NCI-H526 (cell line): Measurements from ENCODE around the gene PAF1.
"Not testable (repeated sequence)": the region's sequence is repeated elsewhere in the genome, so short reads cannot be mapped to it uniquely, and the experiment has no call there.

Experiments
- DNase-seq, 2 experiments: peaks; one replicate each; lab custom pipeline; 2025; lab: John Stamatoyannopoulos, UW

PAF1 gene

DNA sequence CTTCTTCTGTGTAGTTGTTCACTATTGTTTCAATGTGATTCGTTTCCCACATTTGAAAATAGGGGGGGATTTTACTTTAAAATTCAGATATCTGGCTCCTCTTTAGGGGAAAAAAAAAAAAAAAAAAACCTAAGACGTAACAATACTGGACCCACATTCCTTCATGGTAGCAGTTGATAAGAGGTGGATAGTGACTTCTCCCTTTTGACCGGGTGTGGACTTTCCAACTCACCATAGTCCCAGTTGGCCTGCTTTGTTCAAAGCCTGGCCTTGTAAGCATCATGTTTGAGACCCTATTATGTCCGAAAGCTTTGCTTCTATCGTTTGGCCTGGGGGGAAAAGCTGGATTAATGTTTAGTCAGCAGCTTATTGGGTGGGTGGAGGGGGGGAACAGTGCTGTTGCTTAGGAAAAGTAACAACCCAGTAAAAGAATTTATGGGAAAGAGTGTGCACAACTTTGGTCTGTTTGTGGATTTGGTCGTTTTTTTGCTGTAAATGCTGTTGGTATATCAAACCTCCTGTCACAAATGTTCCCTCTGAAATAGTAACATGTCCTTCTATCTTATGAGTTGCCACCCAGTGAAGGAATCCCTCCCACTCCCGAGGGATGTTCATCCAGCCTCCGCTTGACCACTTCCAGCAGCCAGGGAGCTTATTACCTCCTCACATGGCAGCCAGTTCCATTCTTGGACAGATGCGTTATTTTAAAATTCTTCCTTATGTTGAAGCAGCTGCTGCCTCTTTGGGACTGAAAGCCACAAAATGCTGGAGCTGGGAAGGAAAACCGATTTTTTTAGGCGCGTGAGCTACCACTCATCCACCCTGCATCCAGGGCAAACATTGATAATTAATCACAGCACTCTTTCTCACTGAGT lies 38.3 kb downstream of the PAF1 start:
- DNase-seq: no peak

DNA sequence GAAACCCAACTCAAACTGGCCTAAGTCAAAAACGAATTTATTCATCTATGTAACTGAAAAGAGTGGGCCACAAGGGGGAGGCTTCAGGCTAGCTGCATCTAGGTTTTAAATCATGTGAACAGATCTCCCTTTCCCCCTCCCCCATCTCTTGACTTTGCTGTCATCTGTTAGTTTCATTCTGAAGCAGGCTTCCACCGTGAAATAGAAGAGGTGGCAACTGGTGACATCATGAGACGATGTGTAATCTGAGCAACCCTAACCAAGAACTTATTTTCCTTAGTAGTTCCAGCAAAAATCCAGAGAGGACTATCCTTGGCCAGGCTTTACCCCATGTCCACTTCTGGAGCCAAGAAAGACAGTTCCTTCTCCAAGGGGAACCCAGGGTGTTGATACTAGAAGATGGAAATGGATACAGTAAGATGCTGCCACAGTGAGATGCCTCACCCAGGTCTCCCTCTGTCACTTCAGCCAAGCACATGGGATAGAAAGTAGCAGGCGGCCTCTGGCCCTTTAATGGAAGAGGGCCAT lies 39.3 kb downstream of the PAF1 start:
- DNase-seq: no peak

DNA sequence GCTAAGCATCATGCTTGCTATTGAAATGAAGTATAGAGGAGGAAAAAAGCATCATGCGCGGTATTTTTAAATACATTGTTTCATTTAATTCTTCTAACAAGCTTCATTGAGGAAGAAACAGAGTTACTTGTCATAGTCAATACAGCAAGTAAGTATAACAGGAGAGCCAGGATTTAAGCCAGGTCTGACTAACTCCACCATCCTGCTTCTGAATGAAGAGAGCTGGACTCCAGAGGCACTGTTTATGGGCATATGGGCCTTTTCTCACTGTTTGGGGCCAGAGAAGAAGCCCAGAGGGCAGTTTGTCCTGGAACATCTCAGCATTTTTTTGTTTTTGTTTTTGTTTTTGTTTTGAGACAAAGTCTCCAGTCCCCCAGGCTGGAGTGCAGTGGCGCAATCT lies 40.8 kb downstream of the PAF1 start:
- DNase-seq: no peak

DNA sequence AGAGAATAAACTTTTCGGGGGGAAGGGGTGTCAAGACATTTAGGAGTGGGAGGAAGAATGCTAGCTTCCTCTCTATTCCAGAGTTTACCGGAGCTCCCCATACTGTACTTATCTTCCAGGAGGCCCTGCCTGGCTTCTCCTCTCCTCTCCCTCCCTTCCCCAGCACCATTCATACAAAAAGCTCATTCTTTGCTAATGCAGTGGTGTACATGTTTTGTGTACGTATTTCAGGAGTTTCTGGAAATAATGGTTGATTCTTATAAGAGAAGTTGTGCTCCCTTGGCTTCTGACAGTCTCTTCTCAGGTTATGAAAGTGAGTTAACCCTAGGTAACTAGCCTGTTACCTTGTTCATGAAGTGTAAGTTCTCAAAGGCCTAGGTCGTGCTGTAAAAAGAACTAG lies 41.6 kb downstream of the PAF1 start:
- no peak for DNase-seq

DNA sequence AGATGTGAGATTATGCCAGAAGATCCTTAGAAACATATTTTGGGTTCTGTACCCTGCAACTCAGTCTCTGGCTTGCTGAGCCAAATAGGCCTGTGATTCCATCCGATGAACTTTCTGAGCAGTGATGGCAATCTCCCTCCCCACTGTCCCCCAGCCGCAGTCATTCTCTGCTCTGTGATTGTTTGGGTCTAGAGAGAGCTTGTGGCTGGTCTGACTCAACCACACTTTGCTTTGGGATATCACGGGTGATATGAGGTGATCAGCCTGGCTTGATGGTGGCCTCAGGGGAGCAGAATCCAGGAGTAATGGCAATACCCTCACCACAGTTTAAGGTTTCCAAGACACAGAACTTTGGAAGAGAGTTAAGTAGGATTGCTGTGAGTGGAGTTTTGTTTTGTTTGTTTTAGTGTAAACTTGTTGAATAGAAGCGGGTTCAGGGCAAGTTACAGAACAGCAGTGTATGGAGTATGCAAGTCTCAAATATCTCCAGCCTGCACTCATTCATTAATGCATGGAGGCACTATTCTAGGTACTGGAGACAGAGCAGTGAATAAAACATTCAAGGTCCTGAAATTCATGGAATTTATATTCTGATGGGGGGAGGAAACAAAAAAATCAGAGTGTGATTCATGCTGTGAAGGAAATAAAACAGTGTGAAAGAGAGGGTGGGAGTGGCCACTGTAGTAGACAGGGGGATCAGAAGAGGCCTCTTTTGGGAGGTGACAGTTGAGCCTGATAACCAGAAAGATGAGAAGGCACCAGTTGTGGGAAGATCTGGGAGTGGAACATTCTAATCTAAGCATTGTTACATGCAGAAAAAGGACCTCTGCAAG lies 43.4 kb downstream of the PAF1 start:
- DNase-seq: no peak

DNA sequence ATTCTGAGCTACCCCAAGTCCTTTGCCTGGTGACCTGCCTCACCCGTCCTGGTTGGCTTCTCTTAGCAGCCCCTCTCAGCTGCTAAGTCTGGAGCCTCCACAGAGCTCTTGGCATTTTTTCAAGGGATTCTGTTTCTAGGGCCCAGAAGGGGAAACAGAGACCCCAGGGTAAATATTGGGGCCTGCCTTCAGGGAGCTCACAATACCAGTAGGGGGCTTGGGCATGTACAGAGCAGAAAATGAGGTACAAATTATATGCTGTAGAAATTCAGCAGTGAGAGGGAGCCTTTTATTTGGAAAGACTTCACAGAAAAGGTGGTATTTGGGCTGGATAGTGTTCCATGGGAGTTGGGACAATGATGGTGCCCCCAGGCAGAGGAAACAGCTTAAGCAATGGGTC lies 45.0 kb downstream of the PAF1 start:
- DNase-seq: no peak

DNA sequence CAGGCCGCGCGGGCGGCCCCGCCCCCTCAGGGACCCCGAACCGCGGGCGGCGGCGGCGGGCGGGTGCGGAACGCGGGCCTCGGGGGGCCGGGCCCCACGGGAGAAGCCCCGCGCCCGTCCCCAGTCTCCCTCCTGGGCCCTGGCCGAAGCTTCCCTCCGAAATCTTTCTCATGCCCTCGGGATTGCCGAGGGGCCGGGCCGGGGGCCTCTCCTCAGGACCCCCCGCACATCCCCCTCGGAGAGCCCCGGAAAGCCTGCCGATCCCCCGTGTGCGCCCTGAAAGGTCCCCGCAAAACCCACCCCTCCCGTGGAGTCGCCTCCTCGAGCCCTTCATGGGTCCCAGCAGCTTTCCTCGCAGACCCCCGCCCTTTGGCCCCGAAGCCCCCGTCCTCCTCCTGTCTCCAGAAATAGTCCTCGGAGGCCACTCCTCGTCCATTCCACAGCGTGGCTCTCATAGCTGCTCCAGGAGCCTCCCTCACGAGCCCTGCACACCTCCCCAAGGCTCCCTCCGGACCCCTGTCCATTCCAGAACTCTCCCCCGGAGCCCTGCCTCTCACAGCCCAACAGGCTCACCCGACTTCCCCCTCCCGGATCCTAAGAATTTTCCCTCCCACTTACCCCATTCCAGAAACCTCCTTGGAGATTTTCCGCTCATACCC lies 48.1 kb downstream of the PAF1 start:
- peak in 1 of 2 experiments; percentile 54 for DNase-seq

DNA sequence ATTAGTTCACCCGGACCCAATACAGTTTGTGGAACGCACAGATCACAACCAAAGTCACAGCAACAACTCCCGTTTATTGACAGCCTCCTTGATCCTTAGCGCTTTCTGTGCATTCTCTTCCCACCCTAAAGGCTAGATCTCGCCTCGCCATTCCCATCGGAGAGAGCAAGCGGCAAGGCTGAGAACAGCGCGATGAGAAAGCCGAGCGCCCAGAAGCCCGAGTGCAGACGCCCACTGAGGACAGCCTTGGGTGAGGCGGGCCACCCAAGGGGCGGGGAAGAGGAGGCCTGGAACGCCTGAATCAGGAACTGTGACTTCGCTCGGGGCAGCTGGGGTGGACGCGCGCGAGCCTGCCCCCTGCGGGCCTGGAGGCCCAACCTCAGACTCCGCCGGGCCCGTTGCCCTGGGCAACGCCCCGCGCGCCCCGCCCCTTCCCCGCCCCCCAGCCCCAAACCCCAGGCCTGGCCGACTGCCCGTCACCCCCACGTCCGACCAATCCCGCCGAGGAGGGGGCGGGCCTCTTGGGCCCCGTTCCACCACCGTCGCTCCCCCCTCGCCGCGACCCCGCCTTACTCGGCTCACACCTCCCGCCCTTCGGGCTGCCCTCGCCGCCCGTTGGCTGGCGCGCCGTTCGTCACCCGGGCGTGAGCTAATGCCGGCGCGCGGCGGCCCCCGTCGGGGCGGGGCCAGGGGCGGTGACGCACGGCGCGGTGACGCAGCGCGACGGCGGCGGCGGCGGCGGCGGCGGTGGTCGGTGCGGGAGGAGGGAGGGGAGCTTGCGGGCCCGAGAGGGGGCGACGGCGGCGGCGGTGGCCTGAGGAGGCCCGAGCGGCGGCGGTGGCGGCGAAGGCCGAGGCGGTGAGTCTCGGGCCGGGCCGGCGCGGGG lies 48.9 kb downstream of the PAF1 start, which contains the start of gene SAMD4B:
Gene SAMD4B (plus strand): TSS at position 703 of the 886 bp plus-strand sequence. CDS start 14,473 bp downstream, outside the sequence.
- peak; percentile 98 to 99 for DNase-seq

DNA sequence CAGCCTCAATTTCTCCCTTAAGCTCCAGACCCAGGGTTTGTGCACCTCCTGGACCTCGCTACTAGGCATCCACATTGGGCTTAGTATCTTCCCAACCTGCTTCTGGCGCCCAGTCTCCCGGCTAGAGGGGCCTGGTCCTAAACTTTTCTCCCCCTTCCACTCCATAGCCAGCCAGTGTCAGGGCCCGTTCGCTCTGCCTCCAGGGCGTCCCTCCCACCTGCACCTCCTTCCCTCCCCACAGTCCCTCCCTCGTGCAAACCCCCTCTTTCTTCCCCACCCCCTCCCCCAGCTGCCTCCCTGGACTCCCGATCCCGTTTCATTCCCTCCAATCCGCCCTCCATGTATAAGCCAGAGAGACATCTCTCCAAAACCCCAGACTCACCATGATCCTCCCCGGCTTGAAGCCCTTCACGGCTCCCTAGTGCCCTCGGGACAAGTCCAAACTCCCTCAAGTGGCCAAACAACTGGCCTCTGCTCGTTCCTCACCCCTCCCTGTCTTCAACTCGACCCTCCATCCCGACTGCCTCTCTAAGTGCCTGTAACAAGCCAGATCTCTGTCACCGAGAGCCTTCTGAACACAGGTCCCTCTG lies 49.7 kb downstream of the PAF1 start:
- DNase-seq: peak in 1 of 2 experiments; percentile 68

DNA sequence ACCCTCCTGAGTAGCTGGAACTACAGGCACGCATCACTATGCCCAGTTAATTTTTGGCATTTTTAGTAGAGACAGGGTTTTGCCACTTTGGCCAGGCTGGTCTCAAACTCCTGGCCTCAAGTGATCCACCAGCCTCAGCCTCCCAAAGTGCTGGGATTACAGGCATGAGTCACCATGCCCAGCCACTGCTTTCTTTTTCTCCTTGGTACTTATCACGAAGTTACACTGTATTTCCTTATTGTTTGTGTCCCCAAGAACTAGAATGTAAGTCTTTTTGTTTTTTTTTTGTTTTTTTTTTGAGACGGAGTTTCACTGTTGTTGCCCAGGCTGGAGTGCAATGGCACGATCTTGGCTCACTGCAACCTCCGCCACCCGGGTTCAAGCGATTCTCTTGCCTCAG lies 50.8 kb downstream of the PAF1 start:
- not testable (repeated sequence) for DNase-seq

DNA sequence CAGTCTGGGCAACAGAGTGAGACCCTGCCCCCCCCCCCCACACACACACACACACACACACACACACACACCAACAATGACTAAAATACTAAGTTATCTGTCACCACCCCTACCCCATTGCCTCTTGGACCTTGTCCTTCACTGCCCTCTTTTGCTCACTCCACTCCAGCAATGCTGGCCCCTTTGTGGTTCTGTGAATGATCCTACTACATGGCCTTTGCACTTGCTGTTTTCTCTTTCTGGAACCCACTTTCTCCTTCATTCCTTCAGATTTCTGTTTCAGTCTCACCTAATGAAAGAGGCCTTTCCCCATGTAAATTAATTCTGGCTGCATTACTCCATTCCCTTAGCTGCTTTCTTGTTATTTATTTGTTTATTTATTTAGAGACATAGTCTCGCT lies 51.2 kb downstream of the PAF1 start:
- no peak for DNase-seq

DNA sequence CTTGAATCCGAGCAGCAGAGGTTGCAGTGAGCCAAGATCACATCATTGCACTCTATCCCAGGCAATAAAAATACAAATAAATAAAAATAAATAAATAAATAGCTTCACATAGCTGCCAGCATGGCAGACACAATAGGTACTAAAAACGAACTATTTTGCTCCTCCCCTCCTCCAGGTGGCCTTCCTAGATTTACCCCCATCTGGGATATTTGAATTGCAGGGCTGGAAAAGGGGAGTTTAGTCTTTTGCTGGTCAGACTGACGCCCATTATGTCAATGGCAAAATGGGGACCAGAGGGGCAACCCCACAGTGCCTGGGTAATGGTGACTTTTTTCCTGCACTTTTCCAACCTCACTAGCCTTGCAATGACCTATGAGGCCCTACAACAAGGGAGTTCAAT lies 54.4 kb downstream of the PAF1 start:
- no peak for DNase-seq
